ENCODE data around the gene LRCOL1.

GRCh38 chr12:132587781-132588180 is 22.6 kb downstream of the LRCOL1 start:
- TF ChIP-seq CTCF (IDR thresholded peaks at IDR 0.05; ENCODE audit: borderline replicate concordance, extremely low read depth, low read length, poor library complexity, severe bottlenecking) = no peak
- TF ChIP-seq EZH2 (IDR thresholded peaks at IDR 0.05; ENCODE audit: borderline replicate concordance, low read depth, low read length, severe bottlenecking) = no peak

Data from DND-41 (cell line).